ENCODE results near the gene NOS3. TPM values are rescaled to one million over a fixed set of nuclear protein-coding genes. Genes with fewer than 3 reads are reported as not detected.

NOS3 gene
- total and polyA plus RNA-seq, 9 of the 15 experiments (the other 6 are each of a cell fraction or from before 2014, with no cell fraction given) = 1.1 to 121 (median 23.6) TPM

- Histone ChIP-seq H3K27ac (ENCODE audit: extremely low read depth, low read depth, low read length) (peak overlapping the region; percentile 47; the same call in 2 of the 3 replicates), H3K9me3 (replicated peaks; ENCODE audit: control insufficient read depth, insufficient read depth, low read depth, low read length) (no peaks in the 10 kb centered on the region), H3K4me1 (replicated peaks in 1 of 2; ENCODE audit: control insufficient read depth in 2 of 2, insufficient read depth in 2 of 2, low read length in 2 of 2) (peaks cover 77 to 80% of the 10 kb centered on the region in 2 experiments), H3K9ac (ENCODE audit: insufficient read depth in 1 of 2, low read depth in 2 of 2, low read length in 2 of 2) (peak overlapping the region; percentile 13 to 89; a peak in 3 of 4 replicates), H4K20me1 (replicated peaks; ENCODE audit: control insufficient read depth, insufficient read depth, low read length) (no peaks in the 10 kb centered on the region), H3K4me3 (no peak overlapping the region), H3K79me2 (ENCODE audit: control insufficient read depth, insufficient read depth, low read length) (peaks cover 45% of the 10 kb centered on the region), H3K9me1 (ENCODE audit: control insufficient read depth, insufficient read depth, low read length) (no peaks in the 10 kb centered on the region), H3K27me3 (ENCODE audit: control insufficient read depth in 2 of 2, insufficient read depth in 2 of 2, low read length in 2 of 2) (no peaks in the 10 kb centered on the region), H3K36me3 (ENCODE audit: control insufficient read depth, insufficient read depth, low read length) (peaks cover 8% of the 10 kb centered on the region; the same call in 1 of the 3 replicates), H2AFZ (ENCODE audit: low read depth, low read length) (peak overlapping the region; percentile 61), H3K4me2 (ENCODE audit: insufficient read depth, low read length) (peak overlapping the region; percentile 35; the same call in 1 of the 2 replicates)
- FAIRE-seq (peak; percentile 26), DNase-seq (ENCODE audit: extremely low read depth in 1 of 4, low spot score in 3 of 4) (peak; percentile 81 to 91 (median 86)), ATAC-seq (peak; percentile 57)
- no TSS peak for BruUV-seq (replicated peaks)
- WGBS (ENCODE audit: insufficient coverage, low coverage, missing lambda C conversion rate) = 35% methylated on average over 16 of the region's 16 CpGs
- in situ Hi-C loops (cut with MboI) (no loop called here), intact Hi-C loops (cut with micrococcal nuclease) (loop anchor here (5.0 to 10.0 kb wide), 2 partner anchors 148 to 210 kb away; no protein-coding TSS in a partner anchor)
- ChIA-PET POLR2A (interaction anchor here (0.5 to 1.8 kb wide), 12 partner anchors 8 to 64 kb away, joined by 3 to 6 read pairs (median 3); no protein-coding TSS in a partner anchor), CTCF (ENCODE audit: low intra/inter-chr PET ratio) (interaction anchor here (0.6 to 4.3 kb wide), 7 partner anchors 21 to 208 kb away, joined by 3 to 27 read pairs (median 3); no protein-coding TSS in a partner anchor)
- TF ChIP-seq CREM (IDR thresholded peaks at IDR 0.05; ENCODE audit: low read depth) (peak; percentile 55), ZBTB34 (CRISPR knock-in tag; IDR thresholded peaks at IDR 0.05) (0 out of 2 replicates have a peak, but pooled peaks have one; percentile 6), PCBP2 (IDR thresholded peaks at IDR 0.05; ENCODE audit: low read depth, low read length, poor library complexity, severe bottlenecking) (no peak), HDAC1 (IDR thresholded peaks at IDR 0.05) (0 out of 4 replicates have a peak, but pooled peaks of 1 of the 2 experiments have one; percentile 32), ZNF830 (CRISPR knock-in tag; IDR thresholded peaks at IDR 0.05) (peak; percentile 75; the same call in 1 of the 2 replicates), HDAC6 (IDR thresholded peaks at IDR 0.05; ENCODE audit: low read depth, low read length) (no peak), E2F1 (CRISPR knock-in tag; IDR thresholded peaks at IDR 0.05) (peak; percentile 74), ZBTB2 (IDR thresholded peaks at IDR 0.05) (peak; percentile 45; the same call in 1 of the 2 replicates), NBN (IDR thresholded peaks at IDR 0.05; ENCODE audit: low read depth) (0 out of 2 replicates have a peak, but pooled peaks have one; percentile 49), ASH1L (IDR thresholded peaks at IDR 0.05; ENCODE audit: borderline replicate concordance, low read depth, partially characterized antibody) (no peak), ZBTB33 (CRISPR knock-in tag; IDR thresholded peaks at IDR 0.05) (0 out of 2 replicates have a peak, but pooled peaks have one; percentile 34), MIER1 (IDR thresholded peaks at IDR 0.05; ENCODE audit: low read depth) (peak; percentile 7; the same call in 1 of the 2 replicates), NCOA1 (IDR thresholded peaks at IDR 0.05; ENCODE audit: low read depth) (no peak), L3MBTL2 (IDR thresholded peaks at IDR 0.05) (peak; percentile 24; the same call in 1 of the 2 replicates), ZNF707 (CRISPR knock-in tag; conservative IDR thresholded peaks at IDR 0.05) (no peak), ZBTB8A (IDR thresholded peaks at IDR 0.05; ENCODE audit: partially characterized antibody) (no peak)
Observed at GRCh38 chr7:150964593-150965111, 26.2 kb upstream of the NOS3 start.

Measured in K562 (cell line).